IMR-90 (cell line): ENCODE results near the gene KDM1A. TPM values are rescaled to one million over a fixed set of nuclear protein-coding genes. Genes with fewer than 3 reads are reported as not detected.
A peak's percentile ranks its signal among the peaks of the same experiment; 100 is the strongest.

Experiments used
- ATAC-seq: fragments of 200-7000 bp; cut with Tn5 transposase; 2 replicates; pipeline ENCODE4 v1.9.1; 2020; ENCODE audit warnings: low read depth, mild to moderate bottlenecking, moderate library complexity
- BruUV-seq: library from RNA; stranded (reverse); fragments of 400-500 nt; replicated peaks from 2 replicates; lab custom pipeline; 2021; lab: Mats Ljungman, UMichigan
- CTCF ChIA-PET: fragments of 300-600 bp; formaldehyde crosslinking; extraction: SDS; loops from one replicate; lab custom pipeline; 2021; ENCODE audit warnings: antibody characterized with exemption; lab: Yijun Ruan, JAX
- POLR2A ChIA-PET: fragments of 300-600 bp; sonication (Branson Sonifier 250); formaldehyde crosslinking; loops from one replicate; lab custom pipeline; 2022; ENCODE audit warnings: antibody characterized with exemption; ENCODE audit not compliant: unreplicated experiment; lab: Charles Lee
- DNase-seq: peaks from one replicate; pipeline ENCODE4 v3.0.0; 2013
- H2AFZ ChIP-seq: replicated peaks from 2 replicates; pipeline ENCODE3; 2013; ENCODE audit warnings: low read length, mild to moderate bottlenecking; ENCODE audit not compliant: poor library complexity
- H2AK5ac ChIP-seq: 2 replicates; pipeline ENCODE4 v1.6.1; 2013; ENCODE audit warnings: low read depth, low read length, inconsistent platforms
- H2AK9ac ChIP-seq: replicated peaks from 2 replicates; pipeline ENCODE3; 2013; ENCODE audit warnings: mild to moderate bottlenecking, low read depth, low read length, moderate library complexity; ENCODE audit not compliant: poor library complexity
- H2BK120ac ChIP-seq: 2 replicates; pipeline ENCODE4 v1.6.1; 2013; ENCODE audit warnings: low read depth, low read length, inconsistent platforms
- H2BK15ac ChIP-seq: 3 replicates; pipeline ENCODE4 v1.6.1; 2013; ENCODE audit warnings: low read depth, low read length, inconsistent platforms
- H2BK20ac ChIP-seq: 2 replicates; pipeline ENCODE4 v1.6.1; 2013; ENCODE audit warnings: low read depth, mild to moderate bottlenecking, inconsistent platforms, low read length, moderate library complexity
- H2BK5ac ChIP-seq: 2 replicates; pipeline ENCODE4 v1.6.1; 2013; ENCODE audit warnings: mild to moderate bottlenecking, low read depth, low read length, inconsistent platforms; ENCODE audit not compliant: poor library complexity, severe bottlenecking
- H3K14ac ChIP-seq: replicated peaks from 2 replicates; pipeline ENCODE4 v1.6.1; 2013; ENCODE audit warnings: low read depth, low read length, inconsistent platforms
- H3K18ac ChIP-seq: 2 replicates; pipeline ENCODE4 v1.6.1; 2013; ENCODE audit warnings: low read depth, low read length, control low read depth
- H3K23ac ChIP-seq: 2 replicates; pipeline ENCODE4 v1.6.1; 2013; ENCODE audit warnings: low read depth, low read length, inconsistent platforms
- H3K27ac ChIP-seq: 2 replicates; pipeline ENCODE4 v1.5.1; 2013; ENCODE audit warnings: mild to moderate bottlenecking, control low read depth, low read length; ENCODE audit not compliant: insufficient read depth
- H3K27me3 ChIP-seq: 2 replicates; pipeline ENCODE4 v1.6.1; 2013; ENCODE audit warnings: low read length; ENCODE audit not compliant: control insufficient read depth, insufficient read depth
- H3K36me3 ChIP-seq: 2 replicates; pipeline ENCODE4 v1.6.1; 2013; ENCODE audit warnings: low read length, mixed read lengths; ENCODE audit not compliant: control insufficient read depth, insufficient read depth
- H3K4ac ChIP-seq: 2 replicates; pipeline ENCODE4 v1.6.1; 2013; ENCODE audit warnings: low read depth, low read length, inconsistent platforms
- H3K4me1 ChIP-seq: 2 replicates; pipeline ENCODE4 v1.6.1; 2013; ENCODE audit warnings: low read length, mixed read lengths; ENCODE audit not compliant: control insufficient read depth, insufficient read depth
- H3K4me2 ChIP-seq: 2 replicates; pipeline ENCODE4 v1.6.1; 2013; ENCODE audit warnings: low read depth, mild to moderate bottlenecking, control low read depth, low read length, moderate library complexity
- H3K4me3 ChIP-seq: 2 replicates; pipeline ENCODE4 v1.5.1; 2013; ENCODE audit warnings: low read depth, mild to moderate bottlenecking, control low read depth, low read length, moderate library complexity; ENCODE audit not compliant: insufficient read depth
- H3K56ac ChIP-seq: 2 replicates; pipeline ENCODE4 v1.6.1; 2013; ENCODE audit warnings: low read length, inconsistent platforms; ENCODE audit not compliant: insufficient read depth; ENCODE audit errors: extremely low read depth
- H3K79me1 ChIP-seq, 2 experiments: 2 replicates each; pipeline ENCODE4 v1.6.1; 2013; ENCODE audit warnings: low read length in 2 of 2, inconsistent platforms in 1 of 2, low read depth in 1 of 2
- H3K9ac ChIP-seq: 2 replicates; pipeline ENCODE4 v1.6.1; 2013; ENCODE audit warnings: low read depth, low read length, control low read depth
- H3K9me1 ChIP-seq: 2 replicates; pipeline ENCODE4 v1.6.1; 2013; ENCODE audit warnings: low read length, inconsistent platforms; ENCODE audit not compliant: insufficient read depth
- H3K9me3 ChIP-seq: 2 replicates; pipeline ENCODE4 v1.6.1; 2013; ENCODE audit warnings: low read length; ENCODE audit not compliant: control insufficient read depth, insufficient read depth
- H4K20me1 ChIP-seq: 2 replicates; pipeline ENCODE4 v1.6.1; 2013; ENCODE audit warnings: low read length, inconsistent platforms; ENCODE audit not compliant: insufficient read depth
- H4K5ac ChIP-seq: 2 replicates; pipeline ENCODE4 v1.6.1; 2013; ENCODE audit warnings: mild to moderate bottlenecking, low read depth, low read length, control low read depth
- H4K8ac ChIP-seq, 2 experiments: 2 replicates each; pipeline ENCODE4 v1.6.1; 2013; ENCODE audit warnings: low read depth in 2 of 2, low read length in 2 of 2, control low read depth in 1 of 2, inconsistent platforms in 1 of 2
- H4K91ac ChIP-seq: 2 replicates; pipeline ENCODE4 v1.6.1; 2013; ENCODE audit warnings: low read depth, low read length, inconsistent platforms; ENCODE audit not compliant: insufficient read depth
- BHLHE40 ChIP-seq: fragments of 150-350 bp; IDR thresholded peaks from 2 replicates; pipeline ENCODE4 v1.6.1; 2016; ENCODE audit warnings: mild to moderate bottlenecking, low read depth, low read length
- CEBPB ChIP-seq: IDR thresholded peaks from 2 replicates; pipeline ENCODE4 v1.6.1; 2012; ENCODE audit warnings: low read depth, low read length, improper control_type of control experiment
- CHD1 ChIP-seq: IDR thresholded peaks from 2 replicates; pipeline ENCODE4 v1.6.1; 2012; ENCODE audit warnings: low read depth, low read length, improper control_type of control experiment
- CTCF ChIP-seq: conservative IDR thresholded peaks from 2 replicates; pipeline ENCODE4 v1.5.1; 2012; ENCODE audit warnings: mild to moderate bottlenecking, low read depth, low read length, improper control_type of control experiment
- ELK1 ChIP-seq: fragments of 150-350 bp; IDR thresholded peaks from 2 replicates; pipeline ENCODE4 v1.6.1; 2016; ENCODE audit warnings: low read depth, mild to moderate bottlenecking, low read length, moderate library complexity, borderline replicate concordance
- FOS ChIP-seq: fragments of 150-350 bp; IDR thresholded peaks from 2 replicates; pipeline ENCODE4 v1.6.1; 2016; ENCODE audit warnings: low read depth, low read length
- MAFK ChIP-seq: IDR thresholded peaks from 2 replicates; pipeline ENCODE4 v1.6.1; 2012; ENCODE audit warnings: low read depth, low read length, improper control_type of control experiment
- MAZ ChIP-seq: IDR thresholded peaks from 2 replicates; pipeline ENCODE4 v1.6.1; 2012; ENCODE audit warnings: low read depth, mild to moderate bottlenecking, low read length, improper control_type of control experiment, moderate library complexity, borderline replicate concordance
- MXI1 ChIP-seq: IDR thresholded peaks from 2 replicates; pipeline ENCODE4 v1.6.1; 2012; ENCODE audit warnings: low read depth, mild to moderate bottlenecking, low read length, moderate library complexity, borderline replicate concordance
- NFE2L2 ChIP-seq: fragments of 150-350 bp; IDR thresholded peaks from 2 replicates; pipeline ENCODE4 v1.6.1; 2016; ENCODE audit warnings: low read depth, mild to moderate bottlenecking, low read length
- POLR2A ChIP-seq: IDR thresholded peaks from 2 replicates; pipeline ENCODE4 v1.6.1; 2012; ENCODE audit warnings: mild to moderate bottlenecking, low read depth, low read length
- RAD21 ChIP-seq: IDR thresholded peaks from 2 replicates; pipeline ENCODE4 v1.6.1; 2012; ENCODE audit warnings: low read length, improper control_type of control experiment
- RCOR1 ChIP-seq: IDR thresholded peaks from 2 replicates; pipeline ENCODE4 v1.6.1; 2012; ENCODE audit warnings: mild to moderate bottlenecking, low read length, improper control_type of control experiment; ENCODE audit not compliant: insufficient replicate concordance
- RFX5 ChIP-seq: IDR thresholded peaks from 2 replicates; pipeline ENCODE4 v1.8.0; 2012; ENCODE audit warnings: low read depth, mild to moderate bottlenecking, low read length, moderate library complexity
- SMC3 ChIP-seq: fragments of 150-350 bp; IDR thresholded peaks from 2 replicates; pipeline ENCODE4 v1.6.1; 2016; ENCODE audit warnings: low read depth, mild to moderate bottlenecking, antibody characterized with exemption, low read length, moderate library complexity
- WGBS, 2 experiments: methylation state at CpG; one replicate each; pipeline versions ENCODE4 v1.1.5 to v1.1.7; 2013; ENCODE audit warnings: missing lambda C conversion rate in 2 of 2; ENCODE audit not compliant: insufficient read length in 1 of 2; ENCODE audit errors: extremely low coverage in 2 of 2; 5-methylcytosine and 5-hydroxymethylcytosine counted together
- dilution Hi-C: fragments of 300-500 bp; cut with HindIII; formaldehyde crosslinking; loops from one replicate; pipeline ENCODE4 v1.14.3; 2018; ENCODE audit warnings: low sequenced_read_pairs; ENCODE audit not compliant: unreplicated experiment
- in situ Hi-C: fragments of 300-500 bp; cut with MboI; formaldehyde crosslinking; loops from 3 replicates; pipeline ENCODE4 v1.14.3; 2019; ENCODE audit warnings: low sequenced_read_pairs, inconsistent platforms, mixed read lengths
- intact Hi-C: fragments of 100-400 bp; cut with micrococcal nuclease; formaldehyde crosslinking; loops from 2 replicates; pipeline ENCODE4 v1.10.0; 2022
- polyA plus RNA-seq, 3 experiments: library from polyadenylated mRNA; depleted of rRNA; stranded (reverse); fragments of >200 nt; gene quantifications; 2 replicates each; pipeline ENCODE4 v1.2.3, GENCODE V29; 2012; ENCODE audit warnings: low replicate concordance in 1 of 3
- total RNA-seq: library from RNA; depleted of rRNA; stranded (reverse); fragments of >200 nt; gene quantifications from 2 replicates; pipeline ENCODE4 v1.2.3, GENCODE V29; 2012
- TF ChIP-seq, protein P1 (sequence below): fragments of 150-350 bp; IDR thresholded peaks from 2 replicates; pipeline ENCODE4 v1.6.1; 2017; ENCODE audit warnings: mild to moderate bottlenecking, antibody characterized with exemption, low read length, low read depth

Gene KDM1A
- total and polyA plus RNA-seq, 2 of the 4 experiments (the other 2 are of a cell fraction): 58.7 to 104 TPM

DNA sequence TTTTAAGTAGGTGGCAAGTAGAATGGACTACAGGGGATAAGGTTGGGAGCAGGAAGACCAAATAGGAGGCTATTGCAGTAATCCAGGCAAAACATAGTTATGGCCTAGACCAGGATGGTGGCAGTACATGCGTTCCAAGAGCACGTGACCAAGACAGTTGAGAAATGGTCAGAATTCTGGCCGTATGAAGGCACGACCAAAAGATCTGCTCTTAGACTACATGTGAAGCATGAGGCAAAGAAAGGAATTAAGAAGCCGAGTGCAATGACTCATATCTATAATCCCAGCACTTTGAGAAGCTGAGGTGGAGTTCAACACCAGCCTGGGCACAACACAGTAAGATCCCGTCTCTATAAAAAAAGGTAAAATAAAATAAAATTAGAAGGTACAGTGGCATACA lies 78.0 kb downstream of the KDM1A start:
- Histone ChIP-seq H3K4me2 (no peak overlapping the region), H3K27me3 (no peaks in the 10 kb centered on the region), H4K20me1 (peaks cover 59% of the 10 kb centered on the region), H4K5ac (no peak overlapping the region), H3K9ac (no peak overlapping the region), H2BK120ac (no peak overlapping the region), H2BK20ac (no peak overlapping the region), H3K27ac (no peak overlapping the region), H4K91ac (no peak overlapping the region), H3K9me1 (peaks cover 5% of the 10 kb centered on the region), H3K4me1 (peaks cover 14% of the 10 kb centered on the region), H3K79me1 (peaks cover 24 to 82% of the 10 kb centered on the region in 2 experiments), H2AK9ac (no peak overlapping the region), H3K18ac (no peak overlapping the region), H4K8ac (no peak overlapping the region; a peak in 1 of 4 replicates), H2BK15ac (no peak overlapping the region), H3K23ac (no peak overlapping the region), H3K4ac (no peak overlapping the region), H2BK5ac (no peak overlapping the region), H2AK5ac (no peak overlapping the region), H3K9me3 (no peaks in the 10 kb centered on the region), H3K56ac (no peak overlapping the region), H2AFZ (no peak overlapping the region), H3K14ac (no peak overlapping the region), H3K36me3 (peaks cover 18% of the 10 kb centered on the region), H3K4me3 (no peak overlapping the region)
- dilution Hi-C loops: no loop called here
- CTCF ChIA-PET: interaction anchor here (3.3 kb wide), 1 partner anchor 87 kb away, joined by 11 read pairs; no protein-coding TSS in a partner anchor
- ATAC-seq: no peak
- intact Hi-C loops: loop anchor here (5.0 kb wide), 1 partner anchor 445 kb away; no protein-coding TSS in a partner anchor
- BruUV-seq: no TSS peak
- no peak for TF ChIP-seq NFE2L2
- TF ChIP-seq, protein P1, sequence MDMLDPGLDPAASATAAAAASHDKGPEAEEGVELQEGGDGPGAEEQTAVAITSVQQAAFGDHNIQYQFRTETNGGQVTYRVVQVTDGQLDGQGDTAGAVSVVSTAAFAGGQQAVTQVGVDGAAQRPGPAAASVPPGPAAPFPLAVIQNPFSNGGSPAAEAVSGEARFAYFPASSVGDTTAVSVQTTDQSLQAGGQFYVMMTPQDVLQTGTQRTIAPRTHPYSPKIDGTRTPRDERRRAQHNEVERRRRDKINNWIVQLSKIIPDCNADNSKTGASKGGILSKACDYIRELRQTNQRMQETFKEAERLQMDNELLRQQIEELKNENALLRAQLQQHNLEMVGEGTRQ: no peak
- TF ChIP-seq SMC3: no peak
- TF ChIP-seq RFX5: no peak
- TF ChIP-seq MXI1: no peak
- no peak for TF ChIP-seq POLR2A
- no peak for TF ChIP-seq MAFK
- no peak for TF ChIP-seq MAZ
- TF ChIP-seq CEBPB: no peak
- no peak for TF ChIP-seq CTCF
- no peak for TF ChIP-seq CHD1
- no peak for TF ChIP-seq BHLHE40
- TF ChIP-seq RCOR1: no peak
- TF ChIP-seq FOS: no peak
- TF ChIP-seq RAD21: no peak
- TF ChIP-seq ELK1: no peak
- POLR2A ChIA-PET: no interaction called here
- 87% methylated on average over 4 of the region's 6 CpGs; no CpG with 5 or more reads in 1 of the 2 experiments for WGBS, 2 experiments
- in situ Hi-C loops: loop anchor here (5.0 kb wide), 1 partner anchor 90 kb away; no protein-coding TSS in a partner anchor
- peak; percentile 21 for DNase-seq
